H9 (cell line): ENCODE measurements around the gene CYBC1. TPM values are rescaled to one million over a fixed set of nuclear protein-coding genes. Genes with fewer than 3 reads are reported as not detected.

Source experiments
- DNase-seq: peaks from one replicate; pipeline ENCODE4 v3.0.0-alpha.2; 2017
- H2AFZ ChIP-seq: one replicate; pipeline ENCODE4 v1.6.1; 2013; ENCODE audit warnings: mild to moderate bottlenecking, low read length, control low read depth, moderate library complexity
- H2AK5ac ChIP-seq: 2 replicates; pipeline ENCODE4 v1.6.1; 2013; ENCODE audit warnings: low read length, control low read depth, mixed read lengths; ENCODE audit not compliant: insufficient read length
- H2BK120ac ChIP-seq: one replicate; pipeline ENCODE4 v1.6.1; 2013; ENCODE audit warnings: low read depth, mild to moderate bottlenecking, low read length, control low read depth, inconsistent platforms; ENCODE audit not compliant: poor library complexity, severe bottlenecking
- H2BK12ac ChIP-seq: 2 replicates; pipeline ENCODE4 v1.6.1; 2013; ENCODE audit warnings: low read length, control low read depth, mixed read lengths, low read depth; ENCODE audit not compliant: insufficient read length
- H2BK15ac ChIP-seq: 2 replicates; pipeline ENCODE4 v1.6.1; 2013; ENCODE audit warnings: low read depth, low read length, control low read depth
- H2BK20ac ChIP-seq: one replicate; pipeline ENCODE4 v1.6.1; 2013; ENCODE audit warnings: low read depth, mild to moderate bottlenecking, low read length, control low read depth, inconsistent platforms; ENCODE audit not compliant: poor library complexity, severe bottlenecking
- H2BK5ac ChIP-seq: 2 replicates; pipeline ENCODE4 v1.6.1; 2013; ENCODE audit warnings: low read length, control low read depth, mixed read lengths; ENCODE audit not compliant: insufficient read length
- H3K14ac ChIP-seq: 2 replicates; pipeline ENCODE4 v1.6.1; 2013; ENCODE audit warnings: low read length, control low read depth; ENCODE audit not compliant: insufficient read depth
- H3K18ac ChIP-seq: 2 replicates; pipeline ENCODE4 v1.6.1; 2013; ENCODE audit warnings: low read depth, mild to moderate bottlenecking, mixed read lengths, low read length, control low read depth; ENCODE audit not compliant: insufficient read length
- H3K23ac ChIP-seq: 2 replicates; pipeline ENCODE4 v1.6.1; 2013; ENCODE audit warnings: low read length, control low read depth, mixed read lengths, low read depth; ENCODE audit not compliant: insufficient read length
- H3K23me2 ChIP-seq: 2 replicates; pipeline ENCODE4 v1.6.1; 2013; ENCODE audit warnings: low read depth, mild to moderate bottlenecking, mixed read lengths, low read length, control low read depth; ENCODE audit not compliant: insufficient read length, poor library complexity, severe bottlenecking
- H3K27ac ChIP-seq: 2 replicates; pipeline ENCODE4 v1.5.1; 2013; ENCODE audit warnings: low read length, control low read depth, mixed read lengths, low read depth; ENCODE audit not compliant: insufficient read length
- H3K27me3 ChIP-seq: 2 replicates; pipeline ENCODE4 v1.6.1; 2013; ENCODE audit warnings: low read length, control low read depth, inconsistent platforms; ENCODE audit not compliant: insufficient read depth
- H3K4ac ChIP-seq: 2 replicates; pipeline ENCODE4 v1.6.1; 2013; ENCODE audit warnings: low read depth, mild to moderate bottlenecking, control low read depth, inconsistent platforms, low read length, moderate library complexity
- H3K4me1 ChIP-seq: 2 replicates; pipeline ENCODE4 v1.6.1; 2013; ENCODE audit warnings: low read length, control low read depth, inconsistent platforms; ENCODE audit not compliant: insufficient read depth
- H3K4me2 ChIP-seq: 2 replicates; pipeline ENCODE4 v1.6.1; 2013; ENCODE audit warnings: low read length, control low read depth, mixed read lengths; ENCODE audit not compliant: insufficient read length, insufficient read depth
- H3K56ac ChIP-seq: 2 replicates; pipeline ENCODE4 v1.6.1; 2013; ENCODE audit warnings: low read depth, mild to moderate bottlenecking, mixed read lengths, low read length, control low read depth; ENCODE audit not compliant: insufficient read length
- H3K79me1 ChIP-seq: 2 replicates; pipeline ENCODE4 v1.6.1; 2013; ENCODE audit warnings: low read depth, mild to moderate bottlenecking, moderate library complexity, low read length, control low read depth, inconsistent platforms; ENCODE audit not compliant: insufficient read depth, poor library complexity, severe bottlenecking
- H3K79me2 ChIP-seq: 2 replicates; pipeline ENCODE4 v1.6.1; 2013; ENCODE audit warnings: low read length, control low read depth, inconsistent platforms; ENCODE audit not compliant: insufficient read depth
- H3K9ac ChIP-seq: 2 replicates; pipeline ENCODE4 v1.6.1; 2013; ENCODE audit warnings: low read length, control low read depth, mixed read lengths; ENCODE audit not compliant: insufficient read length; ENCODE audit errors: extremely low read depth
- H3K9me3 ChIP-seq: one replicate; pipeline ENCODE4 v1.6.1; 2013; ENCODE audit warnings: low read depth, low read length, inconsistent platforms; ENCODE audit not compliant: control insufficient read depth
- H3T11ph ChIP-seq: one replicate; pipeline ENCODE4 v1.6.1; 2013; ENCODE audit warnings: mild to moderate bottlenecking, low read length, control low read depth, inconsistent platforms
- H4K20me1 ChIP-seq: one replicate; pipeline ENCODE4 v1.6.1; 2013; ENCODE audit not compliant: control insufficient read depth, insufficient read length, insufficient read depth
- H4K5ac ChIP-seq: 2 replicates; pipeline ENCODE4 v1.6.1; 2013; ENCODE audit warnings: low read depth, mild to moderate bottlenecking, mixed read lengths, low read length, control low read depth; ENCODE audit not compliant: insufficient read length
- H4K8ac ChIP-seq: replicated peaks from 2 replicates; pipeline ENCODE4 v1.6.1; 2013; ENCODE audit warnings: low read length, control low read depth, mixed read lengths, low read depth; ENCODE audit not compliant: insufficient read length
- H4K91ac ChIP-seq: 2 replicates; pipeline ENCODE4 v1.6.1; 2013; ENCODE audit warnings: low read depth, mild to moderate bottlenecking, moderate library complexity, mixed read lengths, low read length, control low read depth; ENCODE audit not compliant: insufficient read length
- H3K27ac Mint-ChIP-seq, 3 experiments: 2 replicates in 2 of 3; 3 replicates in 1 of 3; pipeline ENCODE4 v1.8.0; 2020 to 2021; ENCODE audit warnings: mixed read lengths in 3 of 3, mild to moderate bottlenecking in 1 of 3, moderate library complexity in 1 of 3
- H3K27me3 Mint-ChIP-seq: 2 replicates; pipeline ENCODE4 v1.8.0; 2021; ENCODE audit warnings: low read depth, mild to moderate bottlenecking, moderate library complexity, mixed read lengths
- H3K36me3 Mint-ChIP-seq, 3 experiments: 2 replicates in 2 of 3; 3 replicates in 1 of 3; pipeline ENCODE4 v1.8.0; 2020 to 2021; ENCODE audit warnings: low read depth in 3 of 3, mixed read lengths in 3 of 3; ENCODE audit not compliant: insufficient read depth in 1 of 3
- H3K4me1 Mint-ChIP-seq, 2 experiments: 2 replicates each; pipeline ENCODE4 v1.8.0; 2020; ENCODE audit warnings: mixed read lengths in 2 of 2
- H3K4me3 Mint-ChIP-seq, 2 experiments: 2 replicates in 1 of 2; 3 replicates in 1 of 2; pipeline ENCODE4 v1.8.0; 2020 to 2021; ENCODE audit warnings: mild to moderate bottlenecking in 2 of 2, mixed read lengths in 2 of 2, moderate library complexity in 1 of 2
- H3K9me3 Mint-ChIP-seq, 2 experiments: 2 replicates in 1 of 2; 3 replicates in 1 of 2; pipeline ENCODE4 v1.8.0; 2020; ENCODE audit warnings: mild to moderate bottlenecking in 2 of 2, mixed read lengths in 2 of 2, moderate library complexity in 1 of 2
- CTCF ChIP-seq: fragments of 200-600 bp; sonication (generic); conservative IDR thresholded peaks from 3 replicates; pipeline ENCODE4 v1.8.0; 2021; ENCODE audit warnings: antibody characterized with exemption, mild to moderate bottlenecking
- WGBS: extraction: QIAGEN DNeasy Blood & Tissue Kit; methylation state at CpG from one replicate; pipeline ENCODE4 v1.1.7; 2013; ENCODE audit warnings: missing lambda C conversion rate, low lambda C conversion rate, mixed read lengths; ENCODE audit not compliant: insufficient read length; ENCODE audit errors: extremely low coverage; 5-methylcytosine and 5-hydroxymethylcytosine counted together
- total RNA-seq: library from RNA; stranded (reverse); gene quantifications from 2 replicates; pipeline ENCODE4 v1.2.1, GENCODE V29; 2021

Gene CYBC1
- total RNA-seq, 1 experiment from 2014 or later, result 81.7 TPM

GRCh38 chr17:82486231-82487094, 35.9 kb upstream of the CYBC1 start:
- H4K5ac ChIP-seq, result no peak overlapping the region
- H3K27me3 Mint-ChIP-seq, result no peaks in the 10 kb centered on the region
- no peaks in the 10 kb centered on the region for H3K23me2 ChIP-seq
- no peak overlapping the region for H2BK15ac ChIP-seq
- no peak overlapping the region for H4K8ac ChIP-seq
- no peak overlapping the region for H2BK5ac ChIP-seq
- no peak overlapping the region for H2AK5ac ChIP-seq
- no peak overlapping the region for H3K56ac ChIP-seq
- H2BK12ac ChIP-seq, result no peak overlapping the region
- H3K27ac Mint-ChIP-seq, result peak overlapping the region; percentile 33 to 85 (median 69); a peak in 4 of 7 replicates
- peaks cover 27 to 72% (median 67%) of the 10 kb centered on the region in 3 experiments for H3K36me3 Mint-ChIP-seq
- no peak overlapping the region for H3K4me3 Mint-ChIP-seq
- H4K91ac ChIP-seq, result no peak overlapping the region
- no peak overlapping the region for H2BK20ac ChIP-seq
- no peaks in the 10 kb centered on the region for H3K79me2 ChIP-seq
- no peak overlapping the region for H3K18ac ChIP-seq
- TF ChIP-seq CTCF, result no peak
- H3K4me2 ChIP-seq, result no peak overlapping the region
- no peaks in the 10 kb centered on the region for H3K4me1 ChIP-seq
- no peak overlapping the region for H3K9ac ChIP-seq
- H3K79me1 ChIP-seq, result no peaks in the 10 kb centered on the region
- H4K20me1 ChIP-seq, result peaks cover 3% of the 10 kb centered on the region
- no CpG with 5 or more reads among the region's 13 CpGs for WGBS
- no peak overlapping the region for H3K14ac ChIP-seq
- H3K4ac ChIP-seq, result no peak overlapping the region
- no peak overlapping the region for H2AFZ ChIP-seq
- no peak overlapping the region for H3K27ac ChIP-seq
- H2BK120ac ChIP-seq, result no peak overlapping the region
- no peak overlapping the region for H3K23ac ChIP-seq
- H3K9me3 ChIP-seq, result no peaks in the 10 kb centered on the region
- H3K9me3 Mint-ChIP-seq, result no peaks in the 10 kb centered on the region
- H3T11ph ChIP-seq, result no peak overlapping the region
- no peaks in the 10 kb centered on the region for H3K4me1 Mint-ChIP-seq
- no peaks in the 10 kb centered on the region for H3K27me3 ChIP-seq
- DNase-seq, result no peak
